Loucy (cell line): ENCODE data around the gene KSR2.

Experiments used
- H2AFZ ChIP-seq: fragments of 200-600 bp; sonication (generic); 2 replicates; pipeline ENCODE4 v1.6.0; 2016; ENCODE audit warnings: antibody characterized with exemption, mild to moderate bottlenecking, low read length, moderate library complexity
- H3F3A ChIP-seq: fragments of 200-600 bp; 2 replicates; pipeline ENCODE4 v1.6.0; 2016; ENCODE audit warnings: antibody characterized with exemption, low read depth, mild to moderate bottlenecking
- H3K27me3 ChIP-seq: fragments of 200-600 bp; sonication (generic); 2 replicates; pipeline ENCODE4 v1.6.1; 2014; ENCODE audit warnings: low read length, mild to moderate bottlenecking; ENCODE audit not compliant: insufficient read depth, poor library complexity, severe bottlenecking
- H3K36me3 ChIP-seq: fragments of 200-600 bp; sonication (generic); 2 replicates; pipeline ENCODE4 v1.6.1; 2016; ENCODE audit warnings: low read length; ENCODE audit not compliant: insufficient read depth
- H3K4me1 ChIP-seq: fragments of 200-600 bp; sonication (generic); 2 replicates; pipeline ENCODE4 v1.5.1; 2014; ENCODE audit warnings: low read length, mild to moderate bottlenecking; ENCODE audit not compliant: insufficient read depth, poor library complexity, severe bottlenecking
- H3K4me2 ChIP-seq: fragments of 200-600 bp; sonication (generic); 2 replicates; pipeline ENCODE4 v1.6.0; 2014; ENCODE audit warnings: antibody characterized with exemption, low read length, low read depth, mild to moderate bottlenecking; ENCODE audit not compliant: poor library complexity, severe bottlenecking
- H3K4me3 ChIP-seq: fragments of 200-600 bp; sonication (generic); 2 replicates; pipeline ENCODE4 v1.5.1; 2014; ENCODE audit warnings: low read length, mild to moderate bottlenecking, mixed read lengths; ENCODE audit not compliant: poor library complexity, severe bottlenecking
- H3K79me2 ChIP-seq: fragments of 200-600 bp; sonication (generic); 2 replicates; pipeline ENCODE4 v1.6.1; 2014; ENCODE audit warnings: low read length; ENCODE audit not compliant: insufficient read depth
- H3K9ac ChIP-seq: fragments of 200-600 bp; sonication (generic); 2 replicates; pipeline ENCODE4 v1.6.0; 2014; ENCODE audit warnings: mild to moderate bottlenecking, low read depth, low read length, moderate library complexity; ENCODE audit not compliant: poor library complexity, severe bottlenecking
- H3K9me2 ChIP-seq: fragments of 200-600 bp; sonication (generic); replicated peaks from 2 replicates; pipeline ENCODE4 v1.6.1; 2016; ENCODE audit warnings: low read depth, low read length, mixed read lengths
- H3K9me3 ChIP-seq: fragments of 200-600 bp; sonication (generic); 2 replicates; pipeline ENCODE4 v1.6.1; 2014; ENCODE audit warnings: mild to moderate bottlenecking, antibody characterized with exemption, low read length, low read depth; ENCODE audit not compliant: insufficient read depth
- H4K20me1 ChIP-seq: fragments of 200-600 bp; sonication (generic); 2 replicates; pipeline ENCODE4 v1.6.0; 2014; ENCODE audit warnings: antibody characterized with exemption, low read length, mild to moderate bottlenecking; ENCODE audit not compliant: insufficient read depth, poor library complexity, severe bottlenecking
- CTCF ChIP-seq: fragments of 200-600 bp; sonication (generic); conservative IDR thresholded peaks from 2 replicates; pipeline ENCODE4 v1.5.1; 2014; ENCODE audit warnings: mild to moderate bottlenecking, antibody characterized with exemption, low read length
- EZH2phosphoT487 ChIP-seq: fragments of 200-600 bp; IDR thresholded peaks from 2 replicates; pipeline ENCODE4 v1.6.1; 2018; ENCODE audit warnings: antibody characterized with exemption, mild to moderate bottlenecking, moderate library complexity, borderline replicate concordance

KSR2 gene

GRCh38 chr12:117821480-117822175 lies 147.2 kb downstream of the KSR2 start:
- Histone ChIP-seq H3K9me2 (no peaks in the 10 kb centered on the region), H3K79me2 (no peaks in the 10 kb centered on the region), H3K4me2 (no peak overlapping the region), H3K9me3 (no peaks in the 10 kb centered on the region), H3K4me3 (no peak overlapping the region), H3K27me3 (no peaks in the 10 kb centered on the region), H4K20me1 (no peaks in the 10 kb centered on the region), H2AFZ (no peak overlapping the region), H3K4me1 (no peaks in the 10 kb centered on the region), H3K36me3 (no peaks in the 10 kb centered on the region), H3F3A (no peaks in the 10 kb centered on the region), H3K9ac (no peak overlapping the region)
- TF ChIP-seq CTCF = no peak
- TF ChIP-seq EZH2phosphoT487 = no peak

DNA sequence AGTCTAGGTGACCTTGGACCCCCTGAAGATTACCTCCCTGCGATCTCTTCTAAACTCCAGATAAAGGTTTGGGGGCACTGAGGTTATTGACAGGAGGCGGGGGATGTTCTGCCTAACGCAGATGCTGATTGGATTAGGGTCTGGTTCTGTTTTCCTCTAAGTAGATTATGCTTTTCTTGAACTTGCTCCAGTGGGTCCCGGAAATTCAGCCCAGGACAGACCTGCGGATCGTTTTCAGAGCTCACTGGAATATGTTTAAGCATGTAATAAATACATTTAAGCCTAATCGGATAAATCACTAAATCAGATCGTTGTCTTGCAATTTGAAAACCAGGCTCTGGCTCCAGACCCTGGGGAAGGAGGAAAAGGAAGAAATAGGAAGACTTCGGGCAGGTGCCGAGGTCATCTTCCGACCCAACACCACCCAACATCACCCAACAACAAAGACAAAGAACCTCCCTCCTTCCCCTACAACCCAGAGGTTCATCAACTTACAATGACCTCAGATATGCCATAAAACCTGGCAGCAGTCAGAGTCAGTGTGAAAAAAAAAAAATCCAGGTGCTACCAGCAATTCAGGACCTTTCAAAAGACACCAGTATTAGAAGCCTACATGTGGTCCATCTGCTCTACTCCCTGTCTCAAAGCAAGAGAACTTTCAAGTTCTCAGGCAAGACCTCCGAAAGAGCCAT lies 148.4 kb downstream of the KSR2 start:
- no peak overlapping the region for H3K4me2 ChIP-seq
- TF ChIP-seq CTCF (no peak), EZH2phosphoT487 (no peak)
- no peak overlapping the region for H2AFZ ChIP-seq
- no peaks in the 10 kb centered on the region for H3K79me2 ChIP-seq
- H3K27me3 ChIP-seq = no peaks in the 10 kb centered on the region
- no peak overlapping the region for H3K9ac ChIP-seq
- no peaks in the 10 kb centered on the region for H3K9me2 ChIP-seq
- no peaks in the 10 kb centered on the region for H3K9me3 ChIP-seq
- H3K4me1 ChIP-seq = no peaks in the 10 kb centered on the region
- no peaks in the 10 kb centered on the region for H3K36me3 ChIP-seq
- H3F3A ChIP-seq = no peaks in the 10 kb centered on the region
- H4K20me1 ChIP-seq = no peaks in the 10 kb centered on the region
- H3K4me3 ChIP-seq = no peak overlapping the region

GRCh38 chr12:117819160-117819559 lies 149.6 kb downstream of the KSR2 start:
- Histone ChIP-seq H3F3A (no peaks in the 10 kb centered on the region), H3K4me2 (no peak overlapping the region), H3K79me2 (no peaks in the 10 kb centered on the region), H3K9me2 (no peaks in the 10 kb centered on the region), H2AFZ (no peak overlapping the region), H3K36me3 (no peaks in the 10 kb centered on the region), H3K9ac (no peak overlapping the region), H3K4me3 (no peak overlapping the region), H4K20me1 (no peaks in the 10 kb centered on the region), H3K4me1 (no peaks in the 10 kb centered on the region), H3K9me3 (no peaks in the 10 kb centered on the region), H3K27me3 (no peaks in the 10 kb centered on the region)
- TF ChIP-seq EZH2phosphoT487 (no peak), CTCF (no peak)
